Activated naive CD4-positive, alpha-beta T cell treated with anti-CD3 and anti-CD28 coated beads, Interleukin-2, amount 50 U/mL, for 72 hours (primary cell): ENCODE data around the gene CCDC51. TPM values are rescaled to one million over a fixed set of nuclear protein-coding genes. Genes with fewer than 3 reads are reported as not detected.

Experiments used
- ATAC-seq, 2 donors: fragments of 150-1000 bp; cut with Tn5 transposase; 2 replicates each; pipeline ENCODE4 v1.10.0; 2021; ENCODE audit warnings: mild to moderate bottlenecking in 2 of 2, moderate library complexity in 2 of 2
- DNase-seq, 2 donors: peaks; one replicate each; pipeline ENCODE4 v3.0.0; 2021 to 2022; ENCODE audit warnings: low spot score in 2 of 2
- H3K27ac Mint-ChIP-seq, 2 donors: one replicate each; pipeline ENCODE4 v1.8.0; 2022; ENCODE audit warnings: mild to moderate bottlenecking in 2 of 2, mixed read lengths in 2 of 2
- H3K36me3 Mint-ChIP-seq, 2 donors: one replicate each; pipeline ENCODE4 v1.8.0; 2022; ENCODE audit warnings: mixed read lengths in 2 of 2
- H3K9me3 Mint-ChIP-seq, 2 donors: one replicate each; pipeline ENCODE4 v1.8.0; 2022; ENCODE audit warnings: mixed read lengths in 2 of 2
- total RNA-seq, 2 donors: library from RNA; stranded (reverse); gene quantifications; one replicate each; pipeline ENCODE4 v1.2.3, GENCODE V29; 2022

Gene CCDC51
- total RNA-seq, 2 donors from 2014 or later: 21.7 to 27.1 TPM

DNA sequence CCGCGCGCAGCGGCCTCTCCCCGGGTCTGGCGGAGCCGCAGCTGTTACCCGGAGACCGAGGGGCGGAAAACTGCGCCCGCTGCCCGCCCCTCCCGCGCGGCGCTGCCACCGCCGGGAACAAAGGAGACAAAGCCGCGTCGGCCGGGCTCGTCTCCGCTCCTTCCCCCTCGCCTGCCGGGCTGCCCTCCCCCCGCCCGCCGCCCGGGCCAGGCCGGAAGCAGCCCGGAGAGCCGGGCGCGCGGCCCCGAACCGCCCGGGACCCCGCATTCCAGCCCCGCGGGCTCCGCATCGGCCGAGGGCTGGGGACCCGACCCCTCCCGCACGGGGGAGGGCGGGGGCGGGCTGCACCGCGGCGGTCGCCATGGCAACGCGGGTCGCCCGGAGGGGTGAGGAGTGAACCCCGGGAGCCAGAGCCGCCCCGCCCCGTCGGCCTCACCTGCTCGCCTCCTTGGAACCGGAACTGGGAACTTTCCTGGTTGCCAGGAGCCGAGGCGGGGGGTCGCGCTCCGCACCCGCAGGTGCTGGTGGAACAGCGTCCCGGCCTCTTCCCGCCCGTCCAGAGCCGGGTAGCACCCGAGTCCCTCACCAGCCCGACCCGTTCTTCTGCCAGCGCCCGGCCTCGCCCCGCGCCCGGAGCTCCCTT lies 10.5 kb downstream of the CCDC51 start:
- no peaks in the 10 kb centered on the region for H3K36me3 Mint-ChIP-seq
- no peaks in the 10 kb centered on the region for H3K9me3 Mint-ChIP-seq
- H3K27ac Mint-ChIP-seq: peak overlapping the region; percentile 58 to 79
- ATAC-seq (peak; percentile 62 to 73), DNase-seq (peak; percentile 55 to 64)

DNA sequence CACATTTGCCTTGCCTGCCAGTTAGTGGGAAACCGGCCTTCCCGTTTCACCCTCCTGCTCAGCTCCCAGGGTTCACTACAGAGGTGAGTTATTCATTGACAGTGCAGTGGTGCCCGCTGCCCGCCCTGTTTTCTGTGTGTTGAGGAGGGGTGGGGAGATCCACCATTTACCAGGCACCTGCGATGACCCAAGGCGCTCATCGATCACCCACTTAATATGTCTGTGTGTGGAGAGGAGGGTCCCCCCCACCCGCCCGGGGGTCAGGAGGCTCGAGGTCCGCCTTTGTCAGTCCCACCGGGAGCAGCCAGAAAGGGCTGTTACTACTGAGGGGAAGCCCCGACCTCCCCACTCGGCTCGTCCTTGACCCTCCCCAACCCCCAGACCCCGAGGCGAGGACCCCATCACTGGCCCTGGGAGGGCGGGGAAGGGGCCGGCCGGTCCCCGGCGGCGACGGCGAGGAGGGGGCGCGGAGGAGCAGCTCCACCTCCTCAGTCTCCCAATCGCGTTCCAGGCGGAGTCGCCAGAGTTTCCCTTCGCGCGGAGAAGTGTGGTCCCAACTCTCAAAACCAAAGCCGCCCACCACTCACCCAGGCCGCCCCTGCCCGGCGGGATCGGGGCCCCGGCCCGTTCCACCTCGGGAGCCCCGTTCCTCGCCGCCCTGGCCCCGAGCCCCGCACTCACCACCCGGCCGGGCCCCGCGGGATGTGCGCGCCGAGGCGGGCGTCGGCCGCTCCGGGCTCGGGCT lies 11.2 kb downstream of the CCDC51 start:
- H3K9me3 Mint-ChIP-seq: no peaks in the 10 kb centered on the region
- H3K27ac Mint-ChIP-seq: no peak overlapping the region
- no peak for DNase-seq
- peak; percentile 49 to 65 for ATAC-seq
- no peaks in the 10 kb centered on the region for H3K36me3 Mint-ChIP-seq

DNA sequence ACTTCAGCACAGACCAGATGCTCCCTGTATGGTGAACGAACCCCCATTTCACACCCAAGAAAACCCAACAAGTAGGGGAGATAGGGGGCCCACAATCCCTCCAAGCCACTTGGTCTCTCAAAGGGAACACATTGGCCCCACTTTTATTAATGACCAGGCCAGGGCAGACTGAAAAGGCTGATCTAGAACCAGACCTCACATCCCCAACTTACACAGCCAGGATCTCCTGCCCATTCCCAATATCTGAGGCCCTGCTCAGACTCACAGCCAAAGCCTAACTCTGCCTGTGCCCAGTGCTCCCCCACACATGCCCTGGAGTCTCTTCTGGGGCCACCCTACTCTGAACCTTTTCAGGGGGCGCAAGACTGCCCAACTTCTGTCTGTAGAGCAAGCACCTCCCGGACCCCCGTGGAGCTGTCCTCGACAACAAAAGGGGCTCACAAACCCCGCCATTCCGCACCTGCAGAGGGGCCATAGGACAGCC lies 11.8 kb downstream of the CCDC51 start:
- ATAC-seq: no peak
- Mint-ChIP-seq H3K27ac (no peak overlapping the region), H3K9me3 (no peaks in the 10 kb centered on the region), H3K36me3 (no peaks in the 10 kb centered on the region)
- no peak for DNase-seq

DNA sequence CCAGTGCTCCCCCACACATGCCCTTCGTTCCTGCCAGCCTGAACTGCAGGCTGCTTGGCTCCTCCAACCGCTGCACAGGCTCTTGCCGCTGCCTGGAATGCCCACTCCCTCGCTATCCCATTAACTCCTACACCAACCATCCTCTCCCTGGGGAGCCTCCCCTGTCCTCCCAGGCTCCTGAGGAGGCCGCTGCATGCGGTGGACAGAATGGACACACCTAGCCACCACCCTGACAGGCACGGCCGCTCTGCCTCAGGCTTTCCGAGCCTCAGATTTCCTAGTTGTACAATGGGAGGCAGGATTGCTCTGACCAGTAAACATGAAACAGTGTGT lies 12.3 kb downstream of the CCDC51 start:
- DNase-seq (no peak), ATAC-seq (no peak)
- H3K27ac Mint-ChIP-seq: no peak overlapping the region
- H3K36me3 Mint-ChIP-seq: no peaks in the 10 kb centered on the region
- H3K9me3 Mint-ChIP-seq: no peaks in the 10 kb centered on the region

DNA sequence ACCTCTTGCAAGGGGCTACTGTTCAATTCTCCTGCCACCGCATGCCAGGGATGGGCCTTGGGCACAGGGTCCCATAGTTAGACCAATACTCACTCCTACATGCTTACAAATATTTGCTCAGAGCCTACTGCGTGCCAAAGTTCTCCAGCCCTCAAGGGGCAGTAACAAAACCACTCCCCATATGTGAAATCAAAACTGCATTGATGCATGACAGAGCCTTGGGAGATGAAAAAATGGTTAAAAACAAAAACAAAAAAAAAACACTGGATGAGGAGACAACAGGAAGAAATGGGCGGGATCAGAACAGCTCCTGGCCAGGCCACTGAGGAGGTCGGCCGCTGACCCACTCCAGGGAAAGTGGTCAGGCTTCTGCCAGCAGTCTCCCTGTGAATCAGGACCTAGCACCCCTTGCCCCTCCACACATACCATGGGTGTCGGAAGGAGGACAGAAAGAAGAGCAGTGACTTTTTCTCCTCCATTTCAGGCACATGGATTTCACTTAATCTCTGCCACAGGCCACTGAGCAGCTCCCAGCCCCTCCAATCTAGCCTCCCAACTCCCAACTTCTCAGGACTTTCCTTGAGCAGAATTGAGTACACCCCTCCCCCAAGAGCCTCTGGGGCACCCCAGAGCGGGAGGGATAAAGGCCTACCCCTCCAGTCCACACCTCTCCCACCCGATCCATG lies 12.8 kb downstream of the CCDC51 start:
- Mint-ChIP-seq H3K9me3 (no peaks in the 10 kb centered on the region), H3K36me3 (no peaks in the 10 kb centered on the region), H3K27ac (no peak overlapping the region)
- DNase-seq (no peak), ATAC-seq (no peak)

DNA sequence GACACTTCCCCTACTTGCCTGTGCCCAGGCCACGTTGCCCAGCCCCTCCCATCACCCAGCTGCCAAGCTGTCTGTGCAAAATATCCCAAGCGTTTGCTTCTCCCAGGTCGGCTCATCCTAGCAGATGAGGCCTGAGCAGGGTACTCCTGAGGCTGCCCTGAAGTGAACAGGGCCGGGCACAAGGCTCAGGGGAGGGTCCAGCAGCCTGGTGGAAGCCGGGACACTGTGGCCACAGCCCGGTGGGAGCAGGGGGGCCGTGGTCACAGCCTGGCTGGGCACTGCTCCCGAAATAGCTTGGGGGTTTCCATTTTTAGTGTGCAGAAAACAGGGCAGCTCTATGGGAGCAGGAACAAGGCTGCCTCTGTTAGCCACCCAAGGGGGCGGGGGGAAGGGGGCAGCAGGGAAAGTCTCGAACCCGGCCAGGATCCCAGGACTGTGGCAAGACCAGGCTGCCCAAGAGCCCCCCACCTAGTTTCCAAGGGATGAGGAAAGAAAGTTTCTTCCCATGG lies 13.5 kb downstream of the CCDC51 start:
- Mint-ChIP-seq H3K36me3 (no peaks in the 10 kb centered on the region), H3K9me3 (no peaks in the 10 kb centered on the region), H3K27ac (no peak overlapping the region)
- ATAC-seq (no peak), DNase-seq (no peak)

DNA sequence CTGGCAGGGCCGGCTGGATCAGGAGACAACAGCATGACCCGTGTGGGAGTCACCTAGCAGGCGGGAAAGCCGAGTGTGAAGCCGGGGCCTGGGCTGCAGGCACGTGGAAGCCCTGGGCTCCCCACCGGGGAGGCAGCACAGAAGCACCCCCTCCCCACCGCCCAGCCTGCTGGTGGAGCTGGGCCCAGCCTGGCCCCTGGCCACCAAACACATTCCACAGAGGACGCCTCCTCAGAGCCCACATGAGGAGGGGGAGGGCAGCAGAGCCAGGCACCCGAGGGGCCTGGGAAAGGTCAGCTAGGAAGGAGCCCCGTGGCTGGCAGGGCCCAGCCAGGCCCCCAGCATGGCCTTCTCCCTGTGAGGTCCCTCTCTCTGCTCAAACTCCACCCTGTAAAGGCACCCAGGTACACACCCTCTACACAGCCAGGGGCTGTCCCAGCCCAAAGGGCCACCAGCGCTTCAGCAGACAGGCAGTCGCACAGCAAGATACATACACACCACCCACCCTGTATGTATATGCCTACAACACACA lies 14.6 kb downstream of the CCDC51 start:
- Mint-ChIP-seq H3K9me3 (no peaks in the 10 kb centered on the region), H3K27ac (peak overlapping the region in 1 of 2 donors; percentile 4), H3K36me3 (no peaks in the 10 kb centered on the region)
- no peak for ATAC-seq
- DNase-seq: no peak

DNA sequence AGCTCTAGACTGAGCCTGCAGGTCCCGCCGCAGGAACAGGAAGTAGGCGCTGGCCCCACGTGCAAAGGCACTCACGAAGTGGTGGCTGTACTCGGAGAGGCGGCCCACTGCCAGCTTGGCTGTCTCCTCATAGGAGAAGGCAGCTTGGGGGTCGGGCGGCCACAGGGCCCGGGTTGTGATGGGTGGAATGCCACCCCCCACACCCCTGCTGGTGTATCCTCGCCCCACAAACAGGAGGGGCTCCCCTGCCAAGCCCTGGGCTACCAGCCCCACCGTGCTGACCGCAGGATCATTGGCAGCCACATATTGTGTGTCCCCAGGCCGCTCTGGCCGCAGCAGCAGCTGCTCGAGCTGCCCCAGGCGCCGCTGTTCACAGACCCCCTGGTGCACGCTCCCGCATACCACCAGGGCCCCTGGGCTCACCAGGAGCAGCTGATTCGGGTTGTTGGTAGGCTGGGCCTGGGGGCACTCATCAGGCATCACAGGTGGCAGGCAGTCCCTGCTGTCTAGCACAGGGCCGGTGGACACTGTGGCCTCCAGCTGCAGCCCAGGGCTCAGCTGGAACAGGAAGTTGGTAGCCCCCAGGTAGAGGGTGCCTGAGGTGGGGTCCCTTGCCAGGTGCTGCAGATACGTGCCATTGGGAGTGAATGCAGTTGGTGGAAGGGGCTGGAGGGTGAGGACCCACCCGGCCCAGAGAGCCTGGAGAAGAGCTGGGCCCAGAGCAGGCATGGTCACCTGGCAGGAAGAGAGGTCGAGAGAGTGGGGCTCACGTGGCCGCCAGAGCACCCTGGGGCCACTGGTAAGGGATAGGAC lies 15.8 kb downstream of the CCDC51 start:
- ATAC-seq: no peak
- H3K9me3 Mint-ChIP-seq: no peaks in the 10 kb centered on the region
- H3K27ac Mint-ChIP-seq: no peak overlapping the region
- no peak for DNase-seq
- H3K36me3 Mint-ChIP-seq: no peaks in the 10 kb centered on the region

DNA sequence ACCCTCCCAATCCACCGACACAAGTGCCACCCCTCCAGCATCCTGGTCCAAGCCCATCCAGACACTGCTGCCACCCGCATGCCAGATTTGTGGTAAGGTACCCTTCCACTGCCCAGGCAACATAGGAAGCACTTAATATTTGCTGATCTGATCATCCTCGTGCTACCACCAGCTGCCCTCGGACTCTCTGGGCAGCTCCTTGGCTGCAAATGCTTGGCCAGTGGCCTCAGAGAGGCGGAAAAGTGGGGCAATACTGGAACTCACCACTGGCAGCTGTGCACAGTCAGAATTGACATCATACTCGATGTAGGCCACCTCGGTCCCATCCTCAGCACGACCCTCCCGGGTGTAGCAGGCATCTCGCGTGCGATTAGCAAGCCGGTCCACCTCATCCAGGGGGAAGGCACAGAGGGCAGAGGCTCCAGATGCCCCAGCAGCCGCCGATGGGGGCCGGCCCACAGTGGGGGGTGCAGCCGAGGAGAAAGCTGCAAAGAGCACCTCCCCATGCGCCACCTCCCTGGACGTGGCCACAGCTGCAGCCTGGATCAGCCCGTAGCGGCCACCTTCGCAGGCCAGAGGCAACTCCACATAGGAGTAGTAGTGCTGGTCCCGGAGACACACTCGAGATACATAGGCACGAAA lies 16.6 kb downstream of the CCDC51 start:
- Mint-ChIP-seq H3K36me3 (no peaks in the 10 kb centered on the region), H3K9me3 (no peaks in the 10 kb centered on the region), H3K27ac (peak overlapping the region in 1 of 2 donors; percentile 46)
- DNase-seq (no peak), ATAC-seq (no peak)

DNA sequence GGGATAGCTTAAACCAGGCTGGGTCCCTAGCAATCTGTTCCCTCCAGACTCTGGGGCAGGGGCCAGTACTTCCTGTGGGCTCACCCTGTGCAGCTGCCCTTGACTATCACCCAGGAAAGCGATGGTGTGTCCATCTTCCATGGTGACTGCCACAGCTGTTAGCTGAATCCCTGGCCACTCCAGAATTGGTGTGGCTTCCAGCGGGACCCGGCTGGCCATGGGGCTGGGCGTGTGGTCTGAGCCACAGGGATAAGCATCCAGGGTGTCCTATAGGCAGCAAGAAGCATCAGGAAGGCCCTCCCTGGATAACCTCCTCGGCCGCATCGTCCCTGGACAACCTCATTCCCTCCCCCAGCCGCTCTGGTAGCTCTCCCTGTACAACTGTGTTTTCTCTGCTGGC lies 17.2 kb downstream of the CCDC51 start:
- no peaks in the 10 kb centered on the region for H3K9me3 Mint-ChIP-seq
- no peak for ATAC-seq

DNA sequence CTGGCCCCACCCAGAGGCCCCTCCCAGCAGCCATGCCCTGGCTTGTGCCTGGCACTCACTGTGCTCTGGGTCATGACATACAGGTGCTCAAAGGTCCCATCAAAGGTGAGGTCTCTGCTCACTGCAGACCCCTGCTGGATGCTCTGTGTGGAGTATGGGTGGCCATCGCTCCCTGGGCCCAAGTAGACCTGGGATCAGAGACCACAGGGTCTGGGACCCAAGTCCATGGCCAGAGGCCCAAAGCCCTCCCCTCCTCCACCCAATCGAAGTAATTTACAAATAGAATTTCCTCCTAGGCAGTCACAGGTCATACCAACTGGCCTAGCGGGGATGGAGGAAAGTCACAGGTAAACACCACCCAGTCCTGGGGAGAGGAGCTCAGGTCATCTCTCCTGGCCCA lies 17.6 kb downstream of the CCDC51 start:
- no peaks in the 10 kb centered on the region for H3K36me3 Mint-ChIP-seq
- ATAC-seq (peak in 1 of 2 donors; percentile 55), DNase-seq (no peak)
- no peaks in the 10 kb centered on the region for H3K9me3 Mint-ChIP-seq
- H3K27ac Mint-ChIP-seq: no peak overlapping the region

More for the DNA sequence above, 17.2 kb downstream of the CCDC51 start:
- Mint-ChIP-seq H3K36me3 (no peaks in the 10 kb centered on the region), H3K27ac (no peak overlapping the region)
- no peak for DNase-seq

DNA sequence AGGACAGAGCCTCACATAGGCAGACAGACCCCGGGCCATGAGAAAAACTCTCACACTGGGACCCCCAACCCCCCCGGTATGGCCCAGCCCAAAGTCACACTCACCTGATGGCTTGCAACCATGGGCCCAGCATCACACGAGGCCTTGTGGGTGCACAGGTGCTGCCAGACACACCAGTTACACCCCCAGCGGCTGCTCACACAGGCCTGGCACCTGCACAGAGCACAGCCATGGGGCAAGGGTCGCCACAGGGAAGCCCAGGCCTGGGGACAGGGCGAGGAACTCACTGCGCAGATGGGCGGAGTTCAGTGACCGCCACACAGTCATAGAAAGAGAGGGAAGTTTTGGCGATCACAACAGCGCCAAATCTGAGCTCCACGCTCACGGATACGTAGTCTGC lies 19.4 kb downstream of the CCDC51 start:
- H3K36me3 Mint-ChIP-seq: no peaks in the 10 kb centered on the region
- no peak overlapping the region for H3K27ac Mint-ChIP-seq
- no peak for ATAC-seq
- DNase-seq: no peak
- H3K9me3 Mint-ChIP-seq: no peaks in the 10 kb centered on the region

DNA sequence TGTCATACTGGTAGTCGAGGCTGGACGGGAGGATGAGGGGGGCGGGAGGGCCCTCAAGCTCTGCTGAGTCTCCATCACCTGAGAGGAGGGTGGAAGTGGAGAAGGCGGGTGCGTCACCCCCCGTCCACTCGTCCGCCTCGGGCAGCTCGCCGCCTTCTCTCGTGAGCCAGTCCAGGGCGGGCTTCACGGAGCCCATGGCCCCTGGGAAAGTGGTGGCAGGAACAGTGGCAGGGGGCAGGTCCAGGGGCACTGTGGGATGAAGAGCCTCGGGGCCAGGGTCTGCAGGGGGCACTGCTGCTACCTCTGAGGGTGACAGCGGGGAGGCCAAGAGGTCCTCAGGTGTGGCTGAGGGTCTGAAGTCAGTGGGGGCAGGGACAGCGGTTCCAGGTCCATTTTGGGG lies 20.3 kb downstream of the CCDC51 start:
- H3K9me3 Mint-ChIP-seq: no peaks in the 10 kb centered on the region
- no peak for DNase-seq
- no peak for ATAC-seq
- no peaks in the 10 kb centered on the region for H3K36me3 Mint-ChIP-seq
- H3K27ac Mint-ChIP-seq: no peak overlapping the region

DNA sequence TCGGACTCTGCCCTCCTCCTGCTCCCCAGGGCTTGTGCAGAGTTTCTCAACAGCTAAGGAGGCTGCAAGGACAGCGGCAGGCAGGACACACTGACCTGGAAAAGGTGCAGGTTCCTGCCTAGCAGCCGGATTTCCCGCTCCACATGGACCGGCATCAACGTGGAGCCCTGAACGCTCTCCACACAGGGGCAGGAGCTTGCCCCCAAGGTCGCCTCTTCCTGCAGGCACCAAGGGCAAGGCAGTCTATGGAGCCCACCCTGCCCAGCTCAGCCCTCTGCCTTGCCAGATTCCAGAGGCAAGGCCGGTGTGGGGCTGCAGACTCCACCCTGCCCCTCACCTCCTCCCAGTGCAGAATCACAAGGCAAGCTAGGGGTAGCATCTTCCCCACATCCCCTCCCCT lies 20.8 kb downstream of the CCDC51 start:
- H3K36me3 Mint-ChIP-seq: no peaks in the 10 kb centered on the region
- no peak for DNase-seq
- no peak overlapping the region for H3K27ac Mint-ChIP-seq
- no peak for ATAC-seq
- H3K9me3 Mint-ChIP-seq: no peaks in the 10 kb centered on the region

DNA sequence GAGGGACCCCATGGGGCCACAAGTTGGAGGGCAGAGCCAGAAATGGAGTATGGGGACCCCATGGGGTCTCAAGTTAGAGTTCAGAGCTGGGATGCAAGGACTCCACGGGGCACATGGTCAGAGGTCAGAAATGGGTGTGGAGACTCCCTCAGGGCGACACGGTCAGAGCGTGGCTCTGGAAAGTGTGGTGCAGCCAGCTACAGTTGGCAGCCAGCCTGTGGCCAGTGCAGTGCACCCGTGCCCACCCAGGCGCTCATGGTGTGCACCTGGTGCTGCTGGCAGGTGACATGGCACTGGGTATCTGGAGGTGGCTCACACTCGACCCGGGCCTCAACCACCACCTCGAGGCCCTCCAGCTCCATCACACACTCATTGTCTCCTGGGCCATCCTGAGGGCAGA lies 21.3 kb downstream of the CCDC51 start:
- Mint-ChIP-seq H3K27ac (no peak overlapping the region), H3K9me3 (no peaks in the 10 kb centered on the region), H3K36me3 (no peaks in the 10 kb centered on the region)
- no peak for ATAC-seq
- no peak for DNase-seq

DNA sequence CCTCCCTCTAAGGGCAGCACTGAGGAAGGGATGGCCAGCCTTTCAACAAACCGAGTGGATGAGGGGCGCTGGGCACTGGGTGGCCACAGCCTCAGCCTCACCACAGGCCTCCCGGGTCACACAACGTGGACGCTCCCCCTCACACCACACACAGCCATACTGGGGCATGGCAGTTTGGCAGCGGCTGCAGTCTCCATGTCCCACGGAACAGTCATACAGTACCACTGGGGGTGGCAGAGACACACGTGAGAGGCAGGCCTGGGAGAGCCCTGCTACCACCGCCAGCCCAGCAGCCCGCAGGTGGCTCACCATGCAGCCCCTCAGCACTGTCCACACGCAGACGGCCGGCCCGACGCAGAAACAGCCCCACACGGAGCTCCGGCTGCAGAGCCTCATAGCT lies 21.8 kb downstream of the CCDC51 start:
- Mint-ChIP-seq H3K9me3 (no peaks in the 10 kb centered on the region), H3K36me3 (no peaks in the 10 kb centered on the region), H3K27ac (no peak overlapping the region)
- no peak for ATAC-seq
- DNase-seq: no peak
